Nephron (organoid): ENCODE results near the gene ROCK2.

Experiments used
- H3K27ac Mint-ChIP-seq, 3 experiments: 2 replicates each; pipeline ENCODE4 v1.8.0; 2020; ENCODE audit warnings: mixed read lengths in 3 of 3, mild to moderate bottlenecking in 2 of 3, moderate library complexity in 1 of 3
- H3K27me3 Mint-ChIP-seq: 2 replicates; pipeline ENCODE4 v1.8.0; 2021; ENCODE audit warnings: low read depth, mild to moderate bottlenecking, moderate library complexity, mixed read lengths
- H3K36me3 Mint-ChIP-seq: 2 replicates; pipeline ENCODE4 v1.8.0; 2020; ENCODE audit warnings: low read depth, mixed read lengths
- H3K4me1 Mint-ChIP-seq: 2 replicates; pipeline ENCODE4 v1.8.0; 2020; ENCODE audit warnings: mixed read lengths
- H3K4me3 Mint-ChIP-seq, 3 experiments: 2 replicates each; pipeline ENCODE4 v1.8.0; 2020; ENCODE audit warnings: mild to moderate bottlenecking in 3 of 3, mixed read lengths in 3 of 3, moderate library complexity in 2 of 3
- H3K9me3 Mint-ChIP-seq: 2 replicates; pipeline ENCODE4 v1.8.0; 2020; ENCODE audit warnings: mixed read lengths
- CTCF ChIP-seq, 3 experiments: fragments of 200-600 bp; sonication (generic); IDR thresholded peaks; one replicate each; pipeline ENCODE4 v1.5.0; 2021; ENCODE audit warnings: antibody characterized with exemption in 3 of 3; ENCODE audit not compliant: unreplicated experiment in 3 of 3

ROCK2 gene

GRCh38 chr2:11379558-11379957 is 35.1 kb upstream of the ROCK2 start:
- Mint-ChIP-seq H3K9me3 (no peaks in the 10 kb centered on the region), H3K36me3 (no peaks in the 10 kb centered on the region)

GRCh38 chr2:11377928-11378545 is 33.6 kb upstream of the ROCK2 start:
- no peak overlapping the region for H3K4me3 Mint-ChIP-seq
- no peaks in the 10 kb centered on the region for H3K36me3 Mint-ChIP-seq
- H3K27ac Mint-ChIP-seq, result peak overlapping the region; percentile 19 to 28 (median 25)
- H3K4me1 Mint-ChIP-seq, result peaks cover 47% of the 10 kb centered on the region
- peaks cover 3% of the 10 kb centered on the region for H3K27me3 Mint-ChIP-seq
- TF ChIP-seq CTCF (IDR thresholded peaks at IDR 0.05; ENCODE audit: unreplicated experiment in 3 of 3), result no peak
- no peaks in the 10 kb centered on the region for H3K9me3 Mint-ChIP-seq

More at GRCh38 chr2:11379558-11379957, 35.1 kb upstream of the ROCK2 start:
- TF ChIP-seq CTCF (IDR thresholded peaks at IDR 0.05; ENCODE audit: unreplicated experiment in 3 of 3), result no peak
- Mint-ChIP-seq H3K4me1 (peaks cover 32% of the 10 kb centered on the region), H3K27ac (peak overlapping the region in 2 of 3 experiments; percentile 48 to 63), H3K27me3 (no peaks in the 10 kb centered on the region), H3K4me3 (no peak overlapping the region)

GRCh38 chr2:11376071-11376470 is 31.6 kb upstream of the ROCK2 start:
- H3K36me3 Mint-ChIP-seq, result no peaks in the 10 kb centered on the region
- H3K4me3 Mint-ChIP-seq, result no peak overlapping the region
- TF ChIP-seq CTCF (IDR thresholded peaks at IDR 0.05; ENCODE audit: unreplicated experiment in 3 of 3), result no peak
- H3K27ac Mint-ChIP-seq, result peak overlapping the region in 1 of 3 experiments; percentile 19
- no peaks in the 10 kb centered on the region for H3K9me3 Mint-ChIP-seq
- peaks cover 3% of the 10 kb centered on the region for H3K27me3 Mint-ChIP-seq
- peaks cover 47% of the 10 kb centered on the region for H3K4me1 Mint-ChIP-seq

- Mint-ChIP-seq H3K36me3 (no peaks in the 10 kb centered on the region), H3K9me3 (no peaks in the 10 kb centered on the region), H3K27ac (no peak overlapping the region), H3K4me3 (no peak overlapping the region), H3K4me1 (peaks cover 47% of the 10 kb centered on the region), H3K27me3 (peaks cover 3% of the 10 kb centered on the region)
- no peak for TF ChIP-seq CTCF (IDR thresholded peaks at IDR 0.05; ENCODE audit: unreplicated experiment in 3 of 3)
Observed at GRCh38 chr2:11375689-11376027, 31.2 kb upstream of the ROCK2 start.

- Mint-ChIP-seq H3K36me3 (no peaks in the 10 kb centered on the region), H3K9me3 (no peaks in the 10 kb centered on the region), H3K27ac (peak overlapping the region; percentile 91 to 96 (median 94)), H3K4me3 (peak overlapping the region in 1 of 3 experiments; percentile 36), H3K4me1 (peaks cover 47% of the 10 kb centered on the region), H3K27me3 (peaks cover 3% of the 10 kb centered on the region)
- TF ChIP-seq CTCF (IDR thresholded peaks at IDR 0.05; ENCODE audit: unreplicated experiment in 3 of 3), result no peak
Observed at GRCh38 chr2:11375025-11375688, 30.7 kb upstream of the ROCK2 start.

GRCh38 chr2:11373096-11373495 is 28.7 kb upstream of the ROCK2 start:
- Mint-ChIP-seq H3K27me3 (peaks cover 3% of the 10 kb centered on the region), H3K36me3 (no peaks in the 10 kb centered on the region), H3K4me3 (no peak overlapping the region), H3K9me3 (no peaks in the 10 kb centered on the region), H3K4me1 (peaks cover 37% of the 10 kb centered on the region), H3K27ac (peak overlapping the region; percentile 63 to 94 (median 91))
- no peak for TF ChIP-seq CTCF (IDR thresholded peaks at IDR 0.05; ENCODE audit: unreplicated experiment in 3 of 3)
